Astrocyte (in vitro differentiated cells and primary cell): Measurements from ENCODE around the gene ITGA3. TPM values are rescaled to one million over a fixed set of nuclear protein-coding genes. Genes with fewer than 3 reads are reported as not detected.

ENCODE experiments used
- DNase-seq: peaks from one replicate; pipeline ENCODE4 v3.0.0-alpha.2; 2010; ENCODE audit warnings: low read depth
- FAIRE-seq: peaks from 2 replicates; lab custom pipeline; 2011; peaks lifted over from hg19 to GRCh38; lab: Jason Lieb, UNC
- H2AFZ ChIP-seq: 2 replicates; pipeline ENCODE4 v1.6.0; 2012; ENCODE audit warnings: low read depth, low read length, inconsistent platforms
- H3K27ac ChIP-seq: 2 replicates; pipeline ENCODE4 v1.5.1; 2011; ENCODE audit warnings: low read depth, low read length, inconsistent platforms
- H3K27me3 ChIP-seq: 2 replicates; pipeline ENCODE4 v1.6.0; 2011; ENCODE audit warnings: low read length, inconsistent platforms; ENCODE audit not compliant: insufficient read depth
- H3K36me3 ChIP-seq: 2 replicates; pipeline ENCODE4 v1.5.1; 2011; ENCODE audit warnings: low read length, inconsistent platforms; ENCODE audit not compliant: insufficient read depth
- H3K4me1 ChIP-seq: 2 replicates; pipeline ENCODE4 v1.5.1; 2011; ENCODE audit warnings: low read length, inconsistent platforms; ENCODE audit not compliant: insufficient read depth
- H3K4me2 ChIP-seq: 2 replicates; pipeline ENCODE4 v1.6.0; 2012; ENCODE audit warnings: low read length, inconsistent platforms
- H3K4me3 ChIP-seq: 2 replicates; pipeline ENCODE4 v1.5.1; 2011; ENCODE audit warnings: low read depth, mild to moderate bottlenecking, low read length, inconsistent platforms; ENCODE audit not compliant: insufficient read depth
- H3K79me2 ChIP-seq: 2 replicates; pipeline ENCODE4 v1.6.0; 2012; ENCODE audit warnings: mild to moderate bottlenecking, low read length, inconsistent platforms; ENCODE audit not compliant: insufficient read depth
- H3K9ac ChIP-seq: 2 replicates; pipeline ENCODE4 v1.6.0; 2012; ENCODE audit warnings: mild to moderate bottlenecking, low read length, inconsistent platforms
- H3K9me3 ChIP-seq: 2 replicates; pipeline ENCODE4 v1.5.1; 2012; ENCODE audit warnings: low read depth, mild to moderate bottlenecking, low read length, inconsistent platforms; ENCODE audit not compliant: insufficient read depth
- H4K20me1 ChIP-seq: 2 replicates; pipeline ENCODE4 v1.6.0; 2012; ENCODE audit warnings: low read length, inconsistent platforms; ENCODE audit not compliant: insufficient read depth
- H3K27ac Mint-ChIP-seq: one replicate; pipeline ENCODE4 v1.8.0; 2021; ENCODE audit warnings: mild to moderate bottlenecking, mixed read lengths; ENCODE audit not compliant: unreplicated experiment
- H3K27me3 Mint-ChIP-seq: one replicate; pipeline ENCODE4 v1.8.0; 2021; ENCODE audit warnings: low read depth, mixed read lengths; ENCODE audit not compliant: unreplicated experiment
- H3K36me3 Mint-ChIP-seq: one replicate; pipeline ENCODE4 v1.8.0; 2021; ENCODE audit warnings: low read depth, mixed read lengths; ENCODE audit not compliant: unreplicated experiment
- H3K4me1 Mint-ChIP-seq: one replicate; pipeline ENCODE4 v1.8.0; 2021; ENCODE audit warnings: low read depth, mixed read lengths; ENCODE audit not compliant: unreplicated experiment
- H3K4me3 Mint-ChIP-seq: one replicate; pipeline ENCODE4 v1.8.0; 2021; ENCODE audit warnings: mild to moderate bottlenecking, moderate library complexity, mixed read lengths; ENCODE audit not compliant: unreplicated experiment
- H3K9me3 Mint-ChIP-seq: one replicate; pipeline ENCODE4 v1.8.0; 2021; ENCODE audit warnings: mild to moderate bottlenecking, mixed read lengths; ENCODE audit not compliant: unreplicated experiment
- CTCF ChIP-seq: IDR thresholded peaks from 2 replicates; pipeline ENCODE4 v1.5.1; 2011; ENCODE audit warnings: low read depth, mild to moderate bottlenecking, inconsistent platforms, low read length, moderate library complexity; ENCODE audit not compliant: insufficient read depth
- EZH2 ChIP-seq: IDR thresholded peaks from 2 replicates; pipeline ENCODE4 v1.6.1; 2012; ENCODE audit warnings: mild to moderate bottlenecking, low read length, inconsistent platforms; ENCODE audit not compliant: insufficient read depth
- total RNA-seq: library from RNA; stranded (reverse); gene quantifications from 2 replicates; pipeline ENCODE4 v1.2.1, GENCODE V29; 2021

The ITGA3 gene
- total RNA-seq, 1 donor from 2014 or later, result 319 TPM

GRCh38 chr17:50047083-50047482 is 8.8 kb upstream of the ITGA3 start:
- Histone ChIP-seq H3K4me2 (peak overlapping the region; percentile 68), H4K20me1 (no peaks in the 10 kb centered on the region), H3K9ac (peak overlapping the region; percentile 54), H3K27ac (peak overlapping the region; percentile 62), H3K9me3 (no peaks in the 10 kb centered on the region), H3K27me3 (no peaks in the 10 kb centered on the region), H3K4me3 (no peak overlapping the region), H3K36me3 (no peaks in the 10 kb centered on the region), H3K79me2 (no peaks in the 10 kb centered on the region), H3K4me1 (peaks cover 56% of the 10 kb centered on the region), H2AFZ (peak overlapping the region; percentile 23)
- Mint-ChIP-seq H3K27me3 (no peaks in the 10 kb centered on the region), H3K9me3 (no peaks in the 10 kb centered on the region), H3K4me1 (peaks cover 69% of the 10 kb centered on the region), H3K36me3 (no peaks in the 10 kb centered on the region), H3K4me3 (no peak overlapping the region), H3K27ac (peak overlapping the region; percentile 91)
- FAIRE-seq, result no peak
- no peak for TF ChIP-seq CTCF
- no peak for TF ChIP-seq EZH2
- DNase-seq, result no peak

- H3K27me3 ChIP-seq, result no peaks in the 10 kb centered on the region
- Mint-ChIP-seq H3K27me3 (no peaks in the 10 kb centered on the region), H3K27ac (peak overlapping the region; percentile 91), H3K9me3 (no peaks in the 10 kb centered on the region), H3K36me3 (no peaks in the 10 kb centered on the region), H3K4me3 (peak overlapping the region; percentile 60), H3K4me1 (peaks cover 73% of the 10 kb centered on the region)
- no peaks in the 10 kb centered on the region for H4K20me1 ChIP-seq
- DNase-seq, result peak; percentile 83
- H3K79me2 ChIP-seq, result no peaks in the 10 kb centered on the region
- peak overlapping the region; percentile 54 for H3K9ac ChIP-seq
- peaks cover 61% of the 10 kb centered on the region for H3K4me1 ChIP-seq
- H3K27ac ChIP-seq, result peak overlapping the region; percentile 62
- no peaks in the 10 kb centered on the region for H3K36me3 ChIP-seq
- TF ChIP-seq EZH2 (no peak), CTCF (no peak)
- H3K4me2 ChIP-seq, result peak overlapping the region; percentile 68
- FAIRE-seq, result peak; percentile 59
- H2AFZ ChIP-seq, result peak overlapping the region; percentile 23
- H3K9me3 ChIP-seq, result no peaks in the 10 kb centered on the region
- H3K4me3 ChIP-seq, result peak overlapping the region; percentile 0
These were observed 8.3 kb upstream of the ITGA3 start for GRCh38 chr17:50047488-50048126.

- H3K36me3 Mint-ChIP-seq, result no peaks in the 10 kb centered on the region
- DNase-seq, result peak; percentile 63
- no peaks in the 10 kb centered on the region for H3K9me3 Mint-ChIP-seq
- H4K20me1 ChIP-seq, result no peaks in the 10 kb centered on the region
- no peaks in the 10 kb centered on the region for H3K27me3 ChIP-seq
- H3K4me1 ChIP-seq, result peaks cover 65% of the 10 kb centered on the region
- no peaks in the 10 kb centered on the region for H3K79me2 ChIP-seq
- peaks cover 74% of the 10 kb centered on the region for H3K4me1 Mint-ChIP-seq
- peak overlapping the region; percentile 62 for H3K27ac ChIP-seq
- TF ChIP-seq CTCF (no peak), EZH2 (no peak)
- no peak overlapping the region for H2AFZ ChIP-seq
- H3K4me3 ChIP-seq, result peak overlapping the region; percentile 0
- H3K9me3 ChIP-seq, result no peaks in the 10 kb centered on the region
- peak overlapping the region; percentile 60 for H3K4me3 Mint-ChIP-seq
- peak overlapping the region; percentile 29 for H3K27ac Mint-ChIP-seq
- H3K27me3 Mint-ChIP-seq, result no peaks in the 10 kb centered on the region
- H3K36me3 ChIP-seq, result no peaks in the 10 kb centered on the region
- H3K9ac ChIP-seq, result peak overlapping the region; percentile 7
- FAIRE-seq, result no peak
- peak overlapping the region; percentile 68 for H3K4me2 ChIP-seq
These were observed 7.7 kb upstream of the ITGA3 start for GRCh38 chr17:50048146-50048720.
